ENCODE data around the gene EXOC2.
"Not testable (repeated sequence)": the region's sequence is repeated elsewhere in the genome, so short reads cannot be mapped to it uniquely, and the experiment has no call there.

Gene EXOC2

GRCh38 chr6:589090-589489, 103.8 kb downstream of the EXOC2 start:
- Mint-ChIP-seq H3K4me1 (ENCODE audit: low read depth) (no peaks in the 10 kb centered on the region), H3K36me3 (ENCODE audit: low read depth) (peaks cover 39% of the 10 kb centered on the region), H3K27ac (no peak overlapping the region), H3K27me3 (no peaks in the 10 kb centered on the region), H3K9me3 (no peaks in the 10 kb centered on the region), H3K4me3 (no peak overlapping the region)
- intact Hi-C loops (cut with micrococcal nuclease): no loop called here

GRCh38 chr6:586553-586952, 106.4 kb downstream of the EXOC2 start:
- no peaks in the 10 kb centered on the region for H3K9me3 Mint-ChIP-seq
- intact Hi-C loops (cut with micrococcal nuclease): no loop called here
- no peaks in the 10 kb centered on the region for H3K27me3 Mint-ChIP-seq
- no peak overlapping the region for H3K4me3 Mint-ChIP-seq
- no peak overlapping the region for H3K27ac Mint-ChIP-seq
- no peaks in the 10 kb centered on the region for H3K4me1 Mint-ChIP-seq (ENCODE audit: low read depth)
- H3K36me3 Mint-ChIP-seq (ENCODE audit: low read depth): peaks cover 30% of the 10 kb centered on the region

- Mint-ChIP-seq H3K4me3 (no peak overlapping the region), H3K27me3 (no peaks in the 10 kb centered on the region), H3K27ac (no peak overlapping the region), H3K4me1 (ENCODE audit: low read depth) (no peaks in the 10 kb centered on the region), H3K36me3 (ENCODE audit: low read depth) (peaks cover 5% of the 10 kb centered on the region), H3K9me3 (no peaks in the 10 kb centered on the region)
- intact Hi-C loops (cut with micrococcal nuclease): no loop called here
Observed at GRCh38 chr6:583635-584034, 109.3 kb downstream of the EXOC2 start.

GRCh38 chr6:583116-583515, 109.8 kb downstream of the EXOC2 start:
- Mint-ChIP-seq H3K9me3 (no peaks in the 10 kb centered on the region), H3K4me3 (no peak overlapping the region), H3K4me1 (ENCODE audit: low read depth) (no peaks in the 10 kb centered on the region), H3K36me3 (ENCODE audit: low read depth) (peaks cover 5% of the 10 kb centered on the region), H3K27me3 (no peaks in the 10 kb centered on the region), H3K27ac (no peak overlapping the region)
- intact Hi-C loops (cut with micrococcal nuclease): no loop called here

GRCh38 chr6:582370-582769, 110.6 kb downstream of the EXOC2 start:
- peaks cover 5% of the 10 kb centered on the region for H3K36me3 Mint-ChIP-seq (ENCODE audit: low read depth)
- H3K27me3 Mint-ChIP-seq: no peaks in the 10 kb centered on the region
- no peak overlapping the region for H3K27ac Mint-ChIP-seq
- intact Hi-C loops (cut with micrococcal nuclease): no loop called here
- H3K9me3 Mint-ChIP-seq: no peaks in the 10 kb centered on the region
- H3K4me1 Mint-ChIP-seq (ENCODE audit: low read depth): no peaks in the 10 kb centered on the region
- H3K4me3 Mint-ChIP-seq: no peak overlapping the region

DNA sequence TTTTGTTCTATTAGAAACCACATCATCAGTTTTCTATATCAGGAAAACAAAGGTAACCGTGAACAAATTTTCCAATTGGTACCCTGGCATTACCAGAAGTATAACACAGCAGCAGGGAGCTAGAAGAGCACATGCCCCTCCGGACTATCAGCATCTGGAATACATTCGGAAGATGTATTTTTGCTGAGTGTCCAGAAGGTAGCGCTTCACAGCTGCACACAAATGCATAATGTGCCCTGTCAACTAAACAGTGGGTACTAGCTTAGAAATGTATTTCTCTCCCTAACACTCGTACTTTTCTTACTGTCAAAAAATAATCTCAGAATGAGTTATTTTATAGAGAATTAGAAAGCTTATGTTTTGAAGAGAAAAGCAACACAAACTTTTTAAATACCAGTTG, 113.6 kb downstream of the EXOC2 start:
- Mint-ChIP-seq H3K4me3 (no peak overlapping the region), H3K27ac (no peak overlapping the region), H3K36me3 (ENCODE audit: low read depth) (peaks cover 35% of the 10 kb centered on the region), H3K9me3 (peaks cover 8% of the 10 kb centered on the region), H3K4me1 (ENCODE audit: low read depth) (no peaks in the 10 kb centered on the region), H3K27me3 (no peaks in the 10 kb centered on the region)
- intact Hi-C loops (cut with micrococcal nuclease): no loop called here

DNA sequence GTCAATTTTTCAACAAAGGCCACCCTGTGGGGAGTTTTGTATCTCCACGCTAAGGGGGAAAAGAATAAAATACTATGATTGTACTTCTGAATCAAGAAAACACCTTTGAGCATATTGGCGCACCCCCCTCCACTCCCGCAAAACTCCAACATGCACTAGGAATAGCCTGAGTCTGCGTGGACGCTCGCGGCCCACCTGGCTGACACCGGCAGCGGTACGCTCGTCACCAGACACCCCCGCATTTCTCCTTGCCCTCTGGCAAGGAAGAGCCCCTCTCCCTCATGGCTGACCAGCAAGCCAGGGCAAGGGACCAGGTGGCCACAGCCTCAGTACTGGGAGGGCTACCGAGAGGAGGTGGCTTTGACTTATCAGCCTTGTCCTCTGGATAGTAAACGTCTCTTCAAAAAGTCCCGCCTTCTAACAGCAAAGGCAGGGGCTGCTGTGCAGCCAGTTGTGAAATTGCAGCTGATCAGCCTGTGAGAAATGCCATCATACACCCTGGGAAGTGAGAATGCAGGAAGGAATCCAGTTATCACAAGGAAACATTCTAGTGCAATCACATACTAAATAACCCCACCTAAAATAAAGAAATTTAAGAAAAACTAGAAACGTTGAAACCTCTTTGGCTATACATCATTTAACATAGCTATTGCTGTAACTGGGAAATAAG, 120.2 kb downstream of the EXOC2 start:
- Mint-ChIP-seq H3K36me3 (ENCODE audit: low read depth) (peaks cover 83% of the 10 kb centered on the region), H3K27me3 (no peaks in the 10 kb centered on the region), H3K9me3 (peaks cover 8% of the 10 kb centered on the region), H3K4me3 (no peak overlapping the region), H3K27ac (no peak overlapping the region), H3K4me1 (ENCODE audit: low read depth) (no peaks in the 10 kb centered on the region)
- intact Hi-C loops (cut with micrococcal nuclease): no loop called here

DNA sequence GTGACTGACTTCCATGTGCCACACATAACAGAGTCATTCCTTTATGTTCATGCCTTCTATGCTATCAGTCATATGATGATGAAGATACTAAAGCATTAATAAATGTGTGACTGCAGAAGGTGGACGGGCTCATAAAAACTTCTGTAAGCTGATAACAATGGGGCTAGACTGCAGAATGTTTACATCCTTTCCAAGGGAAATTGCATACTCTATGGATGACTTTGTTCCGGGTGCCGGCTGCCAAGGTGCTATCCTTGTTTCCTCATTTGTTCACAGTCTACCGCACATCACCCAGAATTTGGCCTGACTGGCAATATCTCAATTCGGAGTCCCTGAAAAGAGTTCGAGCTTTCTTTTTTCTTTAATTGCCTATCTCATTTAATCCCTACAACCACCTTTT, 121.0 kb downstream of the EXOC2 start:
- Mint-ChIP-seq H3K4me1 (ENCODE audit: low read depth) (no peaks in the 10 kb centered on the region), H3K36me3 (ENCODE audit: low read depth) (peaks cover 85% of the 10 kb centered on the region), H3K27ac (no peak overlapping the region), H3K4me3 (no peak overlapping the region), H3K9me3 (peaks cover 8% of the 10 kb centered on the region), H3K27me3 (no peaks in the 10 kb centered on the region)
- intact Hi-C loops (cut with micrococcal nuclease): no loop called here

GRCh38 chr6:570825-571224, 122.1 kb downstream of the EXOC2 start:
- Mint-ChIP-seq H3K27ac (no peak overlapping the region), H3K9me3 (peaks cover 8% of the 10 kb centered on the region), H3K4me3 (no peak overlapping the region), H3K4me1 (ENCODE audit: low read depth) (no peaks in the 10 kb centered on the region), H3K27me3 (no peaks in the 10 kb centered on the region), H3K36me3 (ENCODE audit: low read depth) (peaks cover 83% of the 10 kb centered on the region)
- intact Hi-C loops (cut with micrococcal nuclease): no loop called here

- Mint-ChIP-seq H3K27me3 (no peaks in the 10 kb centered on the region), H3K4me3 (no peak overlapping the region), H3K9me3 (no peaks in the 10 kb centered on the region), H3K27ac (no peak overlapping the region), H3K4me1 (ENCODE audit: low read depth) (no peaks in the 10 kb centered on the region), H3K36me3 (ENCODE audit: low read depth) (peaks cover 72% of the 10 kb centered on the region)
- intact Hi-C loops (cut with micrococcal nuclease): no loop called here
Observed at GRCh38 chr6:568954-569523, 123.9 kb downstream of the EXOC2 start.

DNA sequence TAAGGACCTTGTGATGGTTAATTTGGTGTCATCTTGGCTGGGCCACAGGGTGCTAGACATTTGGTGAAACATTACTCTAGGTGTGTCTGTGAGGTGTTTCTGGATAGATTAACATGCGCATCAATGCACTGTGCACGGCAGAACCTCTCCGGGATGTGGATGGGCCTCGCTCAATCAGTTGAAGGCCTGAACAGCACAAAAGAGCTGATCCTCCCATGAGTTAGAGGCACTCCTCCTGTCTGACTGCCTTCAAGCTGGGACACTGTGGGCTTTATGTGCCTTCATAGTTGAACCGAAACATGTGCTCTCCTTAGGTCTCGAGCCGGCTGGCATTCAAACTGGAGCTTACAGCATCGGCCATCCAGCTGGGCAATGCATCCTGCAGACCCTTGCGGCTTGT, 124.9 kb downstream of the EXOC2 start:
- H3K27me3 Mint-ChIP-seq: no peaks in the 10 kb centered on the region
- intact Hi-C loops (cut with micrococcal nuclease): no loop called here
- no peak overlapping the region for H3K27ac Mint-ChIP-seq
- no peak overlapping the region for H3K4me3 Mint-ChIP-seq
- H3K9me3 Mint-ChIP-seq: no peaks in the 10 kb centered on the region
- peaks cover 67% of the 10 kb centered on the region for H3K36me3 Mint-ChIP-seq (ENCODE audit: low read depth)
- no peaks in the 10 kb centered on the region for H3K4me1 Mint-ChIP-seq (ENCODE audit: low read depth)

DNA sequence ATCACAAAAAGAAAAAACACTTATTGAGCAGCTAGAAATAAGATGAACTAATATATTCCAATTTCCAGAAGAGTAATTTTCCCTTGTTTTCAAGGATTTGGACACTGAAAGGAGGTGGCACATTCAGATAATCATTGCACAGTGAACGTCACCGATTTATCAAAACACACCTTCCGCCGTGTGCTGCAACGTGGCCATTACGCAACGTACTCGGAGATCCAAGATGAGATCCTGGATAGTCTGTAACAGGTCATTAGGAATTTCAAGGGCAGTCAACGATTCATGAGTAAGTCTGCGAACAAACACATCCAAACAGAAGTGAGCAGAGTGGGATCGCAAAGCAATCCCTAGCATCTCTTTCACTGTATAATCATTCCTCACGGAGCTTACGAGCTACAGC, 129.1 kb downstream of the EXOC2 start:
- intact Hi-C loops (cut with micrococcal nuclease): no loop called here
- no peak overlapping the region for H3K27ac Mint-ChIP-seq
- no peaks in the 10 kb centered on the region for H3K27me3 Mint-ChIP-seq
- H3K4me3 Mint-ChIP-seq: no peak overlapping the region
- H3K4me1 Mint-ChIP-seq (ENCODE audit: low read depth): no peaks in the 10 kb centered on the region
- no peaks in the 10 kb centered on the region for H3K9me3 Mint-ChIP-seq
- peaks cover 58% of the 10 kb centered on the region for H3K36me3 Mint-ChIP-seq (ENCODE audit: low read depth)

DNA sequence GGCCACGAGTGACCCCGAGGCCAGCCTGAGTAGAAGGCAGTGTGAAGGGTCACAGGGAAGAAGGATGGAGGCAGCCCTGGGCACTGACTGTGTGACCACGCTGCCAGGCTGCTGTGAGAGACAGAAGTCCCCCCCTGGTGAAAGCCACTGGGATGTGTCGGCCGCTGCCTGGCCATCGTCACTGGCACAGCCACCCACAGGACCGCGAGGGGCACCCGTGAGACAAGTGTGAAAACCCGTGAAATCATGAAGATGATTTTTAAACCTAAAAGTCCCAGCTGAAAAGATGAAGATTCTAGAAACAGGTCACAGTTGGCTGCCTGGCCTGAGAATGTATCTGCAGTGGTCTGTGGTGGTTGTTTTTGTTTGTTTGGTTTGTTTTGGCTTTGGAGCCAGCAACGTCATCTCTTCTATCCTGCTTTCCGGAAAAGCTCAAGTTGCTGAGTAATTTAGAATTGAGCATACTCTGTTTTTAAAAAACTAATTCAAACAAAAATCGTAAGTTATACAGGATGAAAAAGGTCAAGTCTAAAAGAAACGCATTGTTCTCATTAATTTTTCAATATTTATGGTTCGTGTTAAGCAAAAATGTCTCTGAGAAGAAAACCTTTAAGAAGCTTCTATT, 130.8 kb downstream of the EXOC2 start:
- intact Hi-C loops (cut with micrococcal nuclease): no loop called here
- Mint-ChIP-seq H3K27ac (no peak overlapping the region), H3K4me3 (no peak overlapping the region), H3K9me3 (no peaks in the 10 kb centered on the region), H3K27me3 (no peaks in the 10 kb centered on the region), H3K36me3 (ENCODE audit: low read depth) (peaks cover 55% of the 10 kb centered on the region), H3K4me1 (ENCODE audit: low read depth) (no peaks in the 10 kb centered on the region)

- H3K4me3 Mint-ChIP-seq; H3K9me3 Mint-ChIP-seq; H3K27me3 Mint-ChIP-seq; H3K4me1 Mint-ChIP-seq (ENCODE audit: low read depth); intact Hi-C loops (cut with micrococcal nuclease); H3K27ac Mint-ChIP-seq: not testable (repeated sequence)
- peaks cover 55% of the 10 kb centered on the region for H3K36me3 Mint-ChIP-seq (ENCODE audit: low read depth)
Observed at GRCh38 chr6:561335-561734, 131.6 kb downstream of the EXOC2 start.

DNA sequence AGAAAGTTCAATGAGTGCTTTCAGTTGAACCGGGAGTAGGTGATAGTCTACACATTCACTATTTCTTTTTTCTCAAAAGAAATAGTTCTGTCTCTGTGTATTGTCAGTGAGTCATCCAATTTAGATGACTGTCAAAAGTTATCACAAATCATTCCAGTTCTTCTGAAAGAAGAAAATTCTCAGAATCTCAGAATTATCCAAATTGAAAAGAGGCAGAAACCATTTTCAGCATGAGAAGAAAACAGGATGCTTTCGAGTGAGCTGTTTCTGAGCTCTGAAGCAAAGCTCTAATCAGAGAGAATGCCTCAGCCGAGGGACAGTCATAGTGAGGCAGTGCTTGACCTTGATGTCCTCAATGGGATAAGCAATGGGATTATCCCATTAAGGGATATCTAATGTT, 134.0 kb downstream of the EXOC2 start:
- no peaks in the 10 kb centered on the region for H3K27me3 Mint-ChIP-seq
- no peaks in the 10 kb centered on the region for H3K9me3 Mint-ChIP-seq
- no peak overlapping the region for H3K27ac Mint-ChIP-seq
- intact Hi-C loops (cut with micrococcal nuclease): no loop called here
- no peak overlapping the region for H3K4me3 Mint-ChIP-seq
- no peaks in the 10 kb centered on the region for H3K4me1 Mint-ChIP-seq (ENCODE audit: low read depth)
- peaks cover 57% of the 10 kb centered on the region for H3K36me3 Mint-ChIP-seq (ENCODE audit: low read depth)
